WTC11 (cell line): ENCODE results near the gene CHERP. TPM values are rescaled to one million over a fixed set of nuclear protein-coding genes. Genes with fewer than 3 reads are reported as not detected.

ENCODE experiments used
- ATAC-seq: fragments of 200-7000 bp; cut with Tn5 transposase; 2 replicates; pipeline ENCODE4 v1.10.0; 2021; ENCODE audit warnings: mild to moderate bottlenecking, moderate library complexity
- CTCF ChIA-PET: fragments of 300-600 bp; sonication (Branson Sonifier 250); formaldehyde crosslinking; loops from one replicate; lab custom pipeline; 2021; ENCODE audit warnings: antibody characterized with exemption; lab: Charles Lee
- POLR2A ChIA-PET: fragments of 350-600 bp; sonication (Branson Sonifier 250); formaldehyde crosslinking; loops from one replicate; lab custom pipeline; 2021; ENCODE audit warnings: antibody characterized with exemption; lab: Charles Lee
- DNase-seq: peaks from one replicate; pipeline ENCODE4 v3.0.0; 2021; ENCODE audit warnings: low spot score
- H3K27ac Mint-ChIP-seq: 2 replicates; pipeline ENCODE4 v1.8.0; 2021; ENCODE audit warnings: mixed read lengths
- H3K27me3 Mint-ChIP-seq: 2 replicates; pipeline ENCODE4 v1.8.0; 2021; ENCODE audit warnings: low read depth, mild to moderate bottlenecking, moderate library complexity, mixed read lengths
- H3K36me3 Mint-ChIP-seq: 2 replicates; pipeline ENCODE4 v1.8.0; 2021; ENCODE audit warnings: mixed read lengths
- H3K4me1 Mint-ChIP-seq: 2 replicates; pipeline ENCODE4 v1.8.0; 2022; ENCODE audit warnings: mixed read lengths
- H3K4me3 Mint-ChIP-seq: 2 replicates; pipeline ENCODE4 v1.8.0; 2021; ENCODE audit warnings: mild to moderate bottlenecking, moderate library complexity, mixed read lengths
- H3K9me3 Mint-ChIP-seq: 2 replicates; pipeline ENCODE4 v1.8.0; 2021; ENCODE audit warnings: mixed read lengths
- CREB1 ChIP-seq: sonication (generic); formaldehyde crosslinking; IDR thresholded peaks from 2 replicates; pipeline ENCODE4 v1.8.0; 2023; ENCODE audit warnings: mild to moderate bottlenecking, missing genetic modification reagents
- ELF4 ChIP-seq: sonication (generic); formaldehyde crosslinking; IDR thresholded peaks from 2 replicates; pipeline ENCODE4 v1.8.1; 2022; ENCODE audit warnings: low read depth, mild to moderate bottlenecking, moderate library complexity, missing genetic modification reagents
- ERG ChIP-seq: fragments of 250-450 bp; sonication (Bioruptor Pico); IDR thresholded peaks from 2 replicates; pipeline ENCODE4 v1.8.0; 2021; ENCODE audit warnings: mild to moderate bottlenecking
- FOXK1 ChIP-seq: sonication (generic); formaldehyde crosslinking; IDR thresholded peaks from 2 replicates; pipeline ENCODE4 v1.8.0; 2022; ENCODE audit warnings: mild to moderate bottlenecking, moderate library complexity, missing genetic modification reagents
- FOXP1 ChIP-seq: sonication (generic); formaldehyde crosslinking; IDR thresholded peaks from 2 replicates; pipeline ENCODE4 v1.8.0; 2022; ENCODE audit warnings: missing genetic modification reagents, mild to moderate bottlenecking, moderate library complexity, borderline replicate concordance
- HMGA2 ChIP-seq: fragments of 250-450 bp; sonication (Bioruptor Pico); IDR thresholded peaks from 2 replicates; pipeline ENCODE4 v1.4.0; 2021; ENCODE audit warnings: mild to moderate bottlenecking, moderate library complexity
- MXD4 ChIP-seq: fragments of 250-450 bp; sonication (Bioruptor Pico); IDR thresholded peaks from 2 replicates; pipeline ENCODE4 v1.8.0; 2021; ENCODE audit warnings: mild to moderate bottlenecking, moderate library complexity, borderline replicate concordance
- NFYB ChIP-seq: sonication (generic); formaldehyde crosslinking; conservative IDR thresholded peaks from 2 replicates; pipeline ENCODE4 v1.8.0; 2022; ENCODE audit warnings: low read depth, missing genetic modification reagents
- NR2C2 ChIP-seq: sonication (generic); formaldehyde crosslinking; IDR thresholded peaks from 2 replicates; pipeline ENCODE4 v1.8.0; 2022; ENCODE audit warnings: mild to moderate bottlenecking, missing genetic modification reagents
- OVOL2 ChIP-seq: fragments of 250-450 bp; sonication (Bioruptor Pico); IDR thresholded peaks from 2 replicates; pipeline ENCODE4 v1.9.0; 2021; ENCODE audit warnings: mild to moderate bottlenecking, borderline replicate concordance
- SOX15 ChIP-seq: fragments of 250-450 bp; sonication (Bioruptor Pico); IDR thresholded peaks from 2 replicates; pipeline ENCODE4 v1.9.0; 2021; ENCODE audit warnings: mild to moderate bottlenecking
- TEAD4 ChIP-seq: sonication (generic); formaldehyde crosslinking; IDR thresholded peaks from 2 replicates; pipeline ENCODE4 v1.8.0; 2022; ENCODE audit warnings: mild to moderate bottlenecking, missing genetic modification reagents
- ZBTB21 ChIP-seq: sonication (generic); formaldehyde crosslinking; IDR thresholded peaks from 2 replicates; pipeline ENCODE4 v1.8.1; 2023; ENCODE audit warnings: mild to moderate bottlenecking, missing genetic modification reagents, borderline replicate concordance
- ZNF121 ChIP-seq: sonication (generic); formaldehyde crosslinking; IDR thresholded peaks from 2 replicates; pipeline ENCODE4 v1.8.0; 2023; ENCODE audit warnings: missing genetic modification reagents
- ZNF219 ChIP-seq: sonication (generic); formaldehyde crosslinking; IDR thresholded peaks from 2 replicates; pipeline ENCODE4 v1.8.0; 2023; ENCODE audit warnings: missing genetic modification reagents, mild to moderate bottlenecking, borderline replicate concordance
- ZNF263 ChIP-seq: sonication (generic); formaldehyde crosslinking; IDR thresholded peaks from 2 replicates; pipeline ENCODE4 v1.8.1; 2022; ENCODE audit warnings: low read depth, mild to moderate bottlenecking, moderate library complexity, missing genetic modification reagents
- total RNA-seq: library from RNA; stranded (reverse); gene quantifications from 3 replicates; pipeline ENCODE4 v1.2.3, GENCODE V29; 2021
- TF ChIP-seq, protein P1 (sequence below): fragments of 250-450 bp; sonication (Bioruptor Pico); IDR thresholded peaks from 2 replicates; pipeline ENCODE4 v1.9.0; 2021; ENCODE audit warnings: mild to moderate bottlenecking
- TF ChIP-seq, protein P2 (sequence below): sonication (generic); formaldehyde crosslinking; IDR thresholded peaks from 2 replicates; pipeline ENCODE4 v1.8.0; 2023; ENCODE audit warnings: missing genetic modification reagents
- TF ChIP-seq, protein P3 (sequence below): sonication (generic); formaldehyde crosslinking; IDR thresholded peaks from 2 replicates; pipeline ENCODE4 v1.8.1; 2023; ENCODE audit warnings: mild to moderate bottlenecking, missing genetic modification reagents
- TF ChIP-seq, protein P4 (sequence below): fragments of 250-450 bp; sonication (Bioruptor Pico); IDR thresholded peaks from 2 replicates; pipeline ENCODE4 v1.9.0; 2021; ENCODE audit warnings: mild to moderate bottlenecking, borderline replicate concordance

The CHERP gene
- total RNA-seq, 1 experiment from 2014 or later: 98.7 TPM

GRCh38 chr19:16504271-16504670, 38.0 kb downstream of the CHERP start:
- H3K4me1 Mint-ChIP-seq: no peaks in the 10 kb centered on the region
- POLR2A ChIA-PET: interaction anchor here (0.6 to 0.7 kb wide), 2 partner anchors 9 to 171 kb away, joined by 3 to 4 read pairs; no protein-coding TSS in a partner anchor
- no peak for ATAC-seq
- no peak for DNase-seq
- no peaks in the 10 kb centered on the region for H3K9me3 Mint-ChIP-seq
- H3K27ac Mint-ChIP-seq: no peak overlapping the region
- CTCF ChIA-PET: no interaction called here
- TF ChIP-seq ERG (CRISPR knock-in tag): no peak
- TF ChIP-seq HMGA2 (CRISPR knock-in tag): no peak
- TF ChIP-seq ELF4 (CRISPR knock-in tag): no peak
- TF ChIP-seq, protein P1, sequence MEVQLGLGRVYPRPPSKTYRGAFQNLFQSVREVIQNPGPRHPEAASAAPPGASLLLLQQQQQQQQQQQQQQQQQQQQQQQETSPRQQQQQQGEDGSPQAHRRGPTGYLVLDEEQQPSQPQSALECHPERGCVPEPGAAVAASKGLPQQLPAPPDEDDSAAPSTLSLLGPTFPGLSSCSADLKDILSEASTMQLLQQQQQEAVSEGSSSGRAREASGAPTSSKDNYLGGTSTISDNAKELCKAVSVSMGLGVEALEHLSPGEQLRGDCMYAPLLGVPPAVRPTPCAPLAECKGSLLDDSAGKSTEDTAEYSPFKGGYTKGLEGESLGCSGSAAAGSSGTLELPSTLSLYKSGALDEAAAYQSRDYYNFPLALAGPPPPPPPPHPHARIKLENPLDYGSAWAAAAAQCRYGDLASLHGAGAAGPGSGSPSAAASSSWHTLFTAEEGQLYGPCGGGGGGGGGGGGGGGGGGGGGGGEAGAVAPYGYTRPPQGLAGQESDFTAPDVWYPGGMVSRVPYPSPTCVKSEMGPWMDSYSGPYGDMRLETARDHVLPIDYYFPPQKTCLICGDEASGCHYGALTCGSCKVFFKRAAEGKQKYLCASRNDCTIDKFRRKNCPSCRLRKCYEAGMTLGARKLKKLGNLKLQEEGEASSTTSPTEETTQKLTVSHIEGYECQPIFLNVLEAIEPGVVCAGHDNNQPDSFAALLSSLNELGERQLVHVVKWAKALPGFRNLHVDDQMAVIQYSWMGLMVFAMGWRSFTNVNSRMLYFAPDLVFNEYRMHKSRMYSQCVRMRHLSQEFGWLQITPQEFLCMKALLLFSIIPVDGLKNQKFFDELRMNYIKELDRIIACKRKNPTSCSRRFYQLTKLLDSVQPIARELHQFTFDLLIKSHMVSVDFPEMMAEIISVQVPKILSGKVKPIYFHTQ (CRISPR knock-in tag): no peak
- no peak for TF ChIP-seq FOXK1
- TF ChIP-seq OVOL2 (CRISPR knock-in tag): no peak
- TF ChIP-seq TEAD4 (CRISPR knock-in tag): no peak
- TF ChIP-seq CREB1 (CRISPR knock-in tag): no peak
- H3K27me3 Mint-ChIP-seq: no peaks in the 10 kb centered on the region
- no peak overlapping the region for H3K4me3 Mint-ChIP-seq
- peaks cover 9% of the 10 kb centered on the region for H3K36me3 Mint-ChIP-seq

- POLR2A ChIA-PET: no interaction called here
- TF ChIP-seq ELF4 (CRISPR knock-in tag) (no peak), ZNF121 (CRISPR knock-in tag) (0 out of 2 replicates have a peak, but pooled peaks have one; percentile 2), TEAD4 (CRISPR knock-in tag) (no peak)
- ATAC-seq (no peak), DNase-seq (no peak)
- Mint-ChIP-seq H3K4me3 (peak overlapping the region; percentile 91), H3K36me3 (peaks cover 4% of the 10 kb centered on the region), H3K4me1 (peaks cover 11% of the 10 kb centered on the region), H3K27me3 (no peaks in the 10 kb centered on the region), H3K9me3 (no peaks in the 10 kb centered on the region), H3K27ac (peak overlapping the region; percentile 68; the same call in 1 of the 2 replicates)
- CTCF ChIA-PET: interaction anchor here (0.9 kb wide), 1 partner anchor 17 kb away, joined by 3 read pairs; no protein-coding TSS in a partner anchor
Observed at GRCh38 chr19:16497837-16498236, 44.4 kb downstream of the CHERP start.

DNA sequence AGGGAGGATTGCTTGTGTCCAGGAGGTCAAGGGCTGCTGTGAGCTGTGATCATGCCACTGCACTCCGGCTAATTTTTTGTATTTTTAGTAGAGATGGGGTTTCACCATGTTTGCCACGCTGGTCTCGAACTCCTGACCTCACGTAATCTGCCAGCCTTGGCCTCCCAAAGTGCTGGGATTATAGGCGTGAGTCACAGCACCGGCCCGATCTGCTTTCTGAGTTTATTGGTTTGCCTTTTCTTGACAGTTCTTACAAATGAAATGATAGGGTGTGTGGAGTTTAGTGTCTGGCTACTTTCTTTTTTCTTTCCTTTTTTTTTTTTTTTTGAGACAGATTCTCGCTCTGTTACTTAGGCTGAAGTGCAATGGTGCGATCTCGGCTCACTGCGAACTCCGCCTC, 45.2 kb downstream of the CHERP start:
- H3K27me3 Mint-ChIP-seq: no peaks in the 10 kb centered on the region
- peak overlapping the region; percentile 91 for H3K4me3 Mint-ChIP-seq
- no peaks in the 10 kb centered on the region for H3K9me3 Mint-ChIP-seq
- H3K27ac Mint-ChIP-seq: no peak overlapping the region
- ATAC-seq (no peak), DNase-seq (no peak)
- POLR2A ChIA-PET: no interaction called here
- H3K36me3 Mint-ChIP-seq: peaks cover 4% of the 10 kb centered on the region
- CTCF ChIA-PET: interaction anchor here (0.8 to 2.1 kb wide), 3 partner anchors 18 to 55 kb away, joined by 3 to 20 read pairs (median 10); no protein-coding TSS in a partner anchor
- H3K4me1 Mint-ChIP-seq: peaks cover 11% of the 10 kb centered on the region
- no peak for TF ChIP-seq FOXP1 (CRISPR knock-in tag)
- TF ChIP-seq, protein P2, sequence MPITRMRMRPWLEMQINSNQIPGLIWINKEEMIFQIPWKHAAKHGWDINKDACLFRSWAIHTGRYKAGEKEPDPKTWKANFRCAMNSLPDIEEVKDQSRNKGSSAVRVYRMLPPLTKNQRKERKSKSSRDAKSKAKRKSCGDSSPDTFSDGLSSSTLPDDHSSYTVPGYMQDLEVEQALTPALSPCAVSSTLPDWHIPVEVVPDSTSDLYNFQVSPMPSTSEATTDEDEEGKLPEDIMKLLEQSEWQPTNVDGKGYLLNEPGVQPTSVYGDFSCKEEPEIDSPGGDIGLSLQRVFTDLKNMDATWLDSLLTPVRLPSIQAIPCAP: no peak
- no peak for TF ChIP-seq ZNF263 (CRISPR knock-in tag)
- TF ChIP-seq MXD4: no peak
- TF ChIP-seq SOX15 (CRISPR knock-in tag): no peak
- TF ChIP-seq, protein P3, sequence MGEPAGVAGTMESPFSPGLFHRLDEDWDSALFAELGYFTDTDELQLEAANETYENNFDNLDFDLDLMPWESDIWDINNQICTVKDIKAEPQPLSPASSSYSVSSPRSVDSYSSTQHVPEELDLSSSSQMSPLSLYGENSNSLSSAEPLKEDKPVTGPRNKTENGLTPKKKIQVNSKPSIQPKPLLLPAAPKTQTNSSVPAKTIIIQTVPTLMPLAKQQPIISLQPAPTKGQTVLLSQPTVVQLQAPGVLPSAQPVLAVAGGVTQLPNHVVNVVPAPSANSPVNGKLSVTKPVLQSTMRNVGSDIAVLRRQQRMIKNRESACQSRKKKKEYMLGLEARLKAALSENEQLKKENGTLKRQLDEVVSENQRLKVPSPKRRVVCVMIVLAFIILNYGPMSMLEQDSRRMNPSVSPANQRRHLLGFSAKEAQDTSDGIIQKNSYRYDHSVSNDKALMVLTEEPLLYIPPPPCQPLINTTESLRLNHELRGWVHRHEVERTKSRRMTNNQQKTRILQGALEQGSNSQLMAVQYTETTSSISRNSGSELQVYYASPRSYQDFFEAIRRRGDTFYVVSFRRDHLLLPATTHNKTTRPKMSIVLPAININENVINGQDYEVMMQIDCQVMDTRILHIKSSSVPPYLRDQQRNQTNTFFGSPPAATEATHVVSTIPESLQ: no peak
- TF ChIP-seq, protein P4, sequence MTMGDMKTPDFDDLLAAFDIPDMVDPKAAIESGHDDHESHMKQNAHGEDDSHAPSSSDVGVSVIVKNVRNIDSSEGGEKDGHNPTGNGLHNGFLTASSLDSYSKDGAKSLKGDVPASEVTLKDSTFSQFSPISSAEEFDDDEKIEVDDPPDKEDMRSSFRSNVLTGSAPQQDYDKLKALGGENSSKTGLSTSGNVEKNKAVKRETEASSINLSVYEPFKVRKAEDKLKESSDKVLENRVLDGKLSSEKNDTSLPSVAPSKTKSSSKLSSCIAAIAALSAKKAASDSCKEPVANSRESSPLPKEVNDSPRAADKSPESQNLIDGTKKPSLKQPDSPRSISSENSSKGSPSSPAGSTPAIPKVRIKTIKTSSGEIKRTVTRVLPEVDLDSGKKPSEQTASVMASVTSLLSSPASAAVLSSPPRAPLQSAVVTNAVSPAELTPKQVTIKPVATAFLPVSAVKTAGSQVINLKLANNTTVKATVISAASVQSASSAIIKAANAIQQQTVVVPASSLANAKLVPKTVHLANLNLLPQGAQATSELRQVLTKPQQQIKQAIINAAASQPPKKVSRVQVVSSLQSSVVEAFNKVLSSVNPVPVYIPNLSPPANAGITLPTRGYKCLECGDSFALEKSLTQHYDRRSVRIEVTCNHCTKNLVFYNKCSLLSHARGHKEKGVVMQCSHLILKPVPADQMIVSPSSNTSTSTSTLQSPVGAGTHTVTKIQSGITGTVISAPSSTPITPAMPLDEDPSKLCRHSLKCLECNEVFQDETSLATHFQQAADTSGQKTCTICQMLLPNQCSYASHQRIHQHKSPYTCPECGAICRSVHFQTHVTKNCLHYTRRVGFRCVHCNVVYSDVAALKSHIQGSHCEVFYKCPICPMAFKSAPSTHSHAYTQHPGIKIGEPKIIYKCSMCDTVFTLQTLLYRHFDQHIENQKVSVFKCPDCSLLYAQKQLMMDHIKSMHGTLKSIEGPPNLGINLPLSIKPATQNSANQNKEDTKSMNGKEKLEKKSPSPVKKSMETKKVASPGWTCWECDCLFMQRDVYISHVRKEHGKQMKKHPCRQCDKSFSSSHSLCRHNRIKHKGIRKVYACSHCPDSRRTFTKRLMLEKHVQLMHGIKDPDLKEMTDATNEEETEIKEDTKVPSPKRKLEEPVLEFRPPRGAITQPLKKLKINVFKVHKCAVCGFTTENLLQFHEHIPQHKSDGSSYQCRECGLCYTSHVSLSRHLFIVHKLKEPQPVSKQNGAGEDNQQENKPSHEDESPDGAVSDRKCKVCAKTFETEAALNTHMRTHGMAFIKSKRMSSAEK (CRISPR knock-in tag): no peak
- TF ChIP-seq ZNF219: no peak
- no peak for TF ChIP-seq CREB1 (CRISPR knock-in tag)
- TF ChIP-seq NR2C2 (CRISPR knock-in tag): no peak
- no peak for TF ChIP-seq ZBTB21 (CRISPR knock-in tag)
- TF ChIP-seq NFYB (CRISPR knock-in tag): no peak
